Measurements from ENCODE around the gene DHCR24.

DHCR24 gene

GRCh38 chr1:54842963-54843362, 44.0 kb downstream of the DHCR24 start:
- CTCF ChIA-PET: no interaction called here
- DNase-seq (ENCODE audit: extremely low spot score): no peak
- POLR2A ChIA-PET: no interaction called here

DNA sequence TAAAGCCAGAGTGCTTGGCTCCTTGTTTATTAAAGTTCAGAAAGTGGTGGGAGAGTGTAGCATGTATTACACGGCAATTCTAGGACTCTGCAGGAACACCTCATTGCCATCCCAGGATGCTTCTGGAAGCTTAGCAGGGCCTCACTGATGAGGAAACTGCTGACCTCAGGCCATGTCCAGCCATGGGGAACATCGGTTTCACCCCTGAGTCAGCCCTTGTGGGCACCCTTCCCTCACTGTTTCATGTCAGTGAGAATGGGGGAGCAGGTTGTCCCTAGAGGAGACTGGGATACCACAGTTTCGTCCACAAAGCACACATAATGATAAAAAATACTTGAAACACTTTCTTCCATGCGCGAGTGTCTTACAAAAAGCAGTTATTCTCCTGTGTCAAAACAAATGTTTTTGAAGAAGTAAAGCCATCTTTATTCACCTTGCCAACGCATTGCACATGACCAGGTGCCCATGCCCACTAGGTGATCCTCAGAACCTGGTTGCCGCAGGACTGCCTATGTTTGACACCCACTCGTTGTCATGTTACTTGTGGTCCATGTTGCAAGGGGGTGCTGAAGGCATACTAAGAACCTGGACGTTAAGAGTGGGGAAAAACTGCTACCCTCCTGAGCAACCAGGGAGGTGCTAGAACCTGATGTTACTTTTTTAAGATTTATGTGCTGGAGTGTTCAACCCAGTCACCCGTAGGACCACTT, 44.6 kb downstream of the DHCR24 start:
- ChIA-PET POLR2A (no interaction called here), CTCF (interaction anchor here (1.2 kb wide), 1 partner anchor 10 kb away, joined by 3 read pairs; no protein-coding TSS in a partner anchor)
- TF ChIP-seq, protein P1, sequence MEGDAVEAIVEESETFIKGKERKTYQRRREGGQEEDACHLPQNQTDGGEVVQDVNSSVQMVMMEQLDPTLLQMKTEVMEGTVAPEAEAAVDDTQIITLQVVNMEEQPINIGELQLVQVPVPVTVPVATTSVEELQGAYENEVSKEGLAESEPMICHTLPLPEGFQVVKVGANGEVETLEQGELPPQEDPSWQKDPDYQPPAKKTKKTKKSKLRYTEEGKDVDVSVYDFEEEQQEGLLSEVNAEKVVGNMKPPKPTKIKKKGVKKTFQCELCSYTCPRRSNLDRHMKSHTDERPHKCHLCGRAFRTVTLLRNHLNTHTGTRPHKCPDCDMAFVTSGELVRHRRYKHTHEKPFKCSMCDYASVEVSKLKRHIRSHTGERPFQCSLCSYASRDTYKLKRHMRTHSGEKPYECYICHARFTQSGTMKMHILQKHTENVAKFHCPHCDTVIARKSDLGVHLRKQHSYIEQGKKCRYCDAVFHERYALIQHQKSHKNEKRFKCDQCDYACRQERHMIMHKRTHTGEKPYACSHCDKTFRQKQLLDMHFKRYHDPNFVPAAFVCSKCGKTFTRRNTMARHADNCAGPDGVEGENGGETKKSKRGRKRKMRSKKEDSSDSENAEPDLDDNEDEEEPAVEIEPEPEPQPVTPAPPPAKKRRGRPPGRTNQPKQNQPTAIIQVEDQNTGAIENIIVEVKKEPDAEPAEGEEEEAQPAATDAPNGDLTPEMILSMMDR (IDR thresholded peaks at IDR 0.05; ENCODE audit: control extremely low read depth, extremely low read depth, low read depth, missing control alignments): no peak
- DNase-seq (ENCODE audit: extremely low spot score): no peak

More at GRCh38 chr1:54842963-54843362, 44.0 kb downstream of the DHCR24 start:
- TF ChIP-seq, protein P1 (IDR thresholded peaks at IDR 0.05; ENCODE audit: control extremely low read depth, extremely low read depth, low read depth, missing control alignments): no peak

GRCh38 chr1:54839824-54840223, 47.2 kb downstream of the DHCR24 start:
- TF ChIP-seq, protein P1 (IDR thresholded peaks at IDR 0.05; ENCODE audit: control extremely low read depth, extremely low read depth, low read depth, missing control alignments): no peak
- CTCF ChIA-PET: no interaction called here
- POLR2A ChIA-PET: no interaction called here
- no peak for DNase-seq (ENCODE audit: extremely low spot score)

DNA sequence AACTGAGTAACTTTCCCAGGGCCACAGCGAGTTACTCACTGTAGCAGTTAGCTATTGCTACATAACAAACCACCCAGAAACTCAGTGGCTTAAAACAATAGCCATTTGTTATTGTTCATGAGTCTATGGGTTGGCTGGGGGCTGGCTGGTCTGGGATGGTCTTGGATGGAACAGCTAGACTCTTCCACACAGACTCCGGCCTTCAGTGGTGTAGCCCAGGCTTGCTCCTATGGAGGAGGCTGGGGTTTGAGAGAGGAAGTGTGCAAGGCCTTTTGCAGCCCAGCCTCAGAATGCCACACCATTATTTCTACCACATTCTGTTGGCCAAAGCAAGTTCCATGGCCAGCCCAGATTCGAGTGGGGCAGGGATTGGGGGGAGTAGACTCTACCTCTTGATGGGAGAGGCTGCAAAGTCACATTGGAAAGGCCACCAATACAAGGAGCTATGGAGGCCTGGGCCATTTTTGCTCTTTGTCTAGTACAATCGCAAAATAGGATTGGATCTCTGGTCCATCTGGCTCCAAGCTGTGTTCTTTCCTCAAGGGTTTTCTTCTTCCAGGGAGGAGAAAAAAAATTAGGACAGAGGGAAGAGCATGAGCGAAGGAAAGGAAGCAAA, 48.3 kb downstream of the DHCR24 start:
- no peak for DNase-seq (ENCODE audit: extremely low spot score)
- ChIA-PET POLR2A (no interaction called here), CTCF (no interaction called here)
- TF ChIP-seq, protein P1 (IDR thresholded peaks at IDR 0.05; ENCODE audit: control extremely low read depth, extremely low read depth, low read depth, missing control alignments): no peak

DNA sequence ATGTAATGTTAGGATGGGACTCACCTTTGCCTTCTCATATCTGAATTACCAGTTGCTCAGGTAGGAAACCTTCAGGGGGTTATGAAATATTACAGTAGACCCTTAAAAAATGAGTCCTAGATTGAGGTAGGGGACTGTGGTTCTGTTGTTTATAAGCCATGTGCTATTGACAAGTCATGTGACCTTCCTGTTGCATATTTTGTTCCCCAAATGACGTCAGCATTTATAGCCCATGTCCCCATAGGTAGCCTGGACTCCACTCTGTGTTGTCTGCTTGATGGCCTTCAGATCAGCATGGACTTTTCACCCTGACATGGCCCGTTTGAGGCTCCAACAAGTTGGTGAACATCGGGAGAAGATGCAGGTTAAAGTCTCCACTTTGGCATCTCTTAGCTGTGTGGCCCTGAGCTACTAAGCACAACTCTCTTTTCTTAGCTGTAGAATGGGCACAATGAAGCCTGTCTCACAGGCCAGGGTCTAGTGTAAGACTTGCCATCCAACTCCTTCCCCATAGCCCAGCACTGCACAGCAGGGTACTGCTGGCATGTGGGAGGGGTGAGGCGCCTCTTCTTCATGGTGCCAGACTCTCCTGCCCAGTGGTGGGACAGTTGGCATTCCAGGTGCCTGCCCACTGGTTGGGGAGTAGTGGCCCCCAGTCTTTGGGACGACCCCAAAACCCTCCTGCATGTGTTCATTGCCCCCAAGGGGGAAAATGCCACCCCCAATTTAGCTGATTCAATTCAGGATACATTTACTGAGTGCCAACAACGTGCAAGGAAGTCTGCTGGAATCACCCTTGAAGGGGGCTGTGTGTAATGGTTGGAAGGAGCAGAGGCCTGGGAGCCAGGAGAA, 49.8 kb downstream of the DHCR24 start:
- CTCF ChIA-PET: interaction anchor here (0.7 kb wide), 1 partner anchor 11 kb away, joined by 3 read pairs; no protein-coding TSS in a partner anchor
- DNase-seq (ENCODE audit: extremely low spot score): no peak
- TF ChIP-seq, protein P1 (IDR thresholded peaks at IDR 0.05; ENCODE audit: control extremely low read depth, extremely low read depth, low read depth, missing control alignments): no peak
- POLR2A ChIA-PET: no interaction called here

- ChIA-PET POLR2A (no interaction called here), CTCF (no interaction called here)
- TF ChIP-seq, protein P1 (IDR thresholded peaks at IDR 0.05; ENCODE audit: control extremely low read depth, extremely low read depth, low read depth, missing control alignments): no peak
- DNase-seq (ENCODE audit: extremely low spot score): no peak
Measured at GRCh38 chr1:54836594-54836993, 50.4 kb downstream of the DHCR24 start.

Measured in GM10248 (cell line).